HG02885 (cell line): ENCODE data around the gene LEF1.
A peak's percentile ranks its signal among the peaks of the same experiment; 100 is the strongest.

Experiments used
- ATAC-seq: cut with Tn5 transposase; IDR thresholded peaks from one replicate; pipeline ENCODE4 v1.9.1; 2021; ENCODE audit warnings: mild to moderate bottlenecking; ENCODE audit not compliant: unreplicated experiment, poor library complexity

LEF1 gene

GRCh38 chr4:108180513-108180912 is 11.8 kb upstream of the LEF1 start:
- no peak for ATAC-seq

DNA sequence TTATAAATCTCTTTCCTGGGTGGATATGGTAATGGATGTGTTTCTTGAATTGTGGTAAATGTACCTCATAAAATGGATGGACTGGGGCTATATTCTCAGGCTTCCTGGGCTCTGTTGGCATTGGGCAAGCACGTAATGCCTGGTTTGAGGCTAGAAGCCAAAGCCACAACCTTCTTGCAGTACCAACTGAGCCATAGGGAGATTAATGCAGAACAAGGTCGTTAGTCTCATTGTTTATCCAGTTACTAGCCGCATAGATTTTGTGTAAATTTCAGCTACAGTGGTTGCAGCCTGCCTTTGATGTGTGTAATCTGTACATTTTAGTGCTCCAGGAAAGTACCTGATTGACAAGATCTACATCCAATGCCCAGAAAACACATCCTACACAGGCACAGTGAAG is 7.2 kb upstream of the LEF1 start:
- ATAC-seq = no peak

GRCh38 chr4:108174856-108175255 is 6.1 kb upstream of the LEF1 start:
- no peak for ATAC-seq

DNA sequence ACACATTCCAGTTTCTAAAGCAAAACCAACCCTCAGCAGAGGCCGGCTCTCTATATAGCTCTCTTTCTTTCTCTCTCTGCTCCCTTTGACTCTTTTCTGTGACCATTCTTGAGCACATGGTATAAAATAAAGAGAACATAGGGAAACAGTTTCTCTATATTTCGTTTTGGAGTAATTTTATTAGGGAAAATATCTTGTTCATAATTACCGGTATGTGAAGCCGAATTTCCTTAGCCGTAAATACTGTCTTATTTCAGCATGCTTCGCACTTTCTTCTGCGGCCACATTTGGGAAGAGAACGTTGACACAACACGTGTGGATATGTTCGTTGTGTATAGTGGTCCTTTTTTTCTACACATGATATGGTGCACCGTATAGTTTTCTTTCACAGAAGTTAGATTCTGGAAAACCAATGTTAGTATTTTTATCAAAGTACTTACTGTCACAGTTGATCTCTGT is 4.9 kb upstream of the LEF1 start:
- no peak for ATAC-seq

DNA sequence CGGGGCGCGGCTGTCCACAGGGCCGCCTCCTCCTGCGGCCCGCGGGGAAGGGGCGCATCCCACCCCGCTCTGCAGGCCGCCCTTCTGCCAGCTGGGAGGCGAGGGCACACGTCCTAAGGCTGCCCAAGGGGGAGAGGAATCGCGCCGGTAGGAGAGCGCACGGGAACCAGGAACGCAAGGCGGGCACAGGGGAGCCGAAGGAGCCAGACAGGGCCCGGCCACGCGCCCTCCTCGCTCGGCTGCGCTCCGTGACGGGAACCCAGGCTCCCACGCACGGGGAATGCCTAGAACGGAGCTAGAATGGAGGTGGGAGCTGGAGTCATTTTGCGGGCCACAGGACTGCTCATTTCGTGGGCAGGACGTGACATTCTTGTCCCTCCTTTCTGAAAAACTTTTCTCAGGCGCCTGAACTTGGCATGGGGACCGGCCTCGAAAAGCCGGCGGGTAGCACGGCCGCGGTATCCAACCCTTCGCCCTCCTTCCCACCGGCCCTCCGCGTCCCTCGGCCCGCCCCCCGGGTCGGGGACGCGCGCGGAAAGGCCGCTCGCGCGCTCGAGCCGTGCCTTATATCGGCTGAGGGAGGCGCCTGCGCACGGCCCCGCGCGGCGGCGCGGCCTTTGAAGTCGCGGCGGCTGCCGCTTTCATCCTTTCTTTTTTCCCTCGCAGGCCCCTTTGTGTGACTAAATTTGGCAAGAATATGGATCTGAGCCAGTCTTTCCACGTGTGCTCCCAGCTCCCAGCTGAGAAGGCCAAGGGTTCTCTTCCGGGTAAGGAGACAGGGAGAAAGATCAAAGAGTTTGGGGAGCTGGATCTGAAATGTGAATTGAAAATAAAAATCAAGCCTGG is 4.2 kb upstream of the LEF1 start:
- peak; percentile 60 for ATAC-seq

DNA sequence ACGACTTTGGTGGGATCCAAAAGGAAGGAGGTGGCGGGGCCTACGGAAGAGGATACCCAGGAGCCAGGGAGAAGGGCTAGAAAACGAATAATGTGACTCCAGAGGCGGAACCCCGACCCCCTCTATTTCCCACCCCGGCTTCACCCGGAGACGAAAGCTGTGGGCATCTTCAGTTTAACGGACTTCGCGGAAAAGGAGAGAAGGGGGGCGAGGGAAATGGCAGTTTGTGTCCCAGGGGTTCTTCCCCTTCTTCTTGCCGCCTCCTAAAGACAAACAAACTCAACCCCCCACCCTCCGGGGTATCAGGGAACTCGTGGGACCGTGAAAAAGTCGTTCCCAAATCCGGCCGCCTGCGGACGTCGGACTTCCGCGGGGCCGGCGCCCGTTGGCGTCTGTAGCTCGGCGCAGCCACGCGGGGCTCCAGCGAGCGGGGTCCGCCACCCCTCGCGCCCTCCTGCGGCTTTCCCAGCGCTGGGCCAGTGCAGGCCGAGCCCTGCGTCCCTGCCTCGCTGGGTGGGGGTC is 3.6 kb upstream of the LEF1 start:
- peak; percentile 20 for ATAC-seq

DNA sequence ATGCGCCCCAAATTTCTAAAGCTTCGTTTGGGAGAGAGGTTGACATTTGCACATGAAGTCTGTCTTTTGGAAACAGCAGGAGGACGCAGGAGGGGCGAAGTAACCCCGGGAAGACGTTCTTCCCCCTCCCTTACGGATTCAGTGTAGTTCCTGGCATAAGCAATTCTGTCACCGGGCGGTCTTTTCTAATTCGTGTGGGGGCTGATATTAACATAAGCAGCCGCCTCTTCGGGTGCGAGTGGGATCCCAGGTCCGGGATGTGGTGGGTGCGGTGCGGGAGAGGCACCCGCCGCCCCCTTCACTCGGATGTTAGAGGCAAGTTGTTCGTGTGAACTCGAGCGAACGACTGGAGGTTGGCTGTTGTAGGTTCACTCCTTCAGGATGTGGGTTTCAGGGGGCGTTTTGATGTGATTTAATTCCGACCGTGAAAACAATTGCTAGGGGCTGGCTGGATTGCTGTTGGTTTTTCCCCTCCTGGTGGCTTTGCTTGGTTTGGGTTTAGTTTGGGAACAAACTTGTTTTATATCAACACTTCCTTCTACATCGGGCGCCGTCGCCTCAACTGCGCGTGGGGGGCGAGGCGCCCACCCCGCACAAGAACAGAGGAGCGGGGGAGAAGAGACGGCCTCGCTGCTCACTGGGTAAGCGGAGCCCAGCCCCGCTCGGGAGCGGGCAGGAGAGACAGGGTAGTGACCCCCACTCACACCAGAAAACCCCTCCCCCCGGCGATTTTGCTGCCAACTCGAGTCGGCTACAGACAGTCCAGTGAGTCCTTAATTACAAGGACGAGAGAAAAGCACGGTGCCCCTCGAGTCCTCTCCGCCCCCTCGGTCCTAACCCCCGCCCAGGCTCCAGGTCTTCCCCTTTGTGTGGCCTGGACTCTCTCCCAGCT is 2.9 kb upstream of the LEF1 start:
- no peak for ATAC-seq

DNA sequence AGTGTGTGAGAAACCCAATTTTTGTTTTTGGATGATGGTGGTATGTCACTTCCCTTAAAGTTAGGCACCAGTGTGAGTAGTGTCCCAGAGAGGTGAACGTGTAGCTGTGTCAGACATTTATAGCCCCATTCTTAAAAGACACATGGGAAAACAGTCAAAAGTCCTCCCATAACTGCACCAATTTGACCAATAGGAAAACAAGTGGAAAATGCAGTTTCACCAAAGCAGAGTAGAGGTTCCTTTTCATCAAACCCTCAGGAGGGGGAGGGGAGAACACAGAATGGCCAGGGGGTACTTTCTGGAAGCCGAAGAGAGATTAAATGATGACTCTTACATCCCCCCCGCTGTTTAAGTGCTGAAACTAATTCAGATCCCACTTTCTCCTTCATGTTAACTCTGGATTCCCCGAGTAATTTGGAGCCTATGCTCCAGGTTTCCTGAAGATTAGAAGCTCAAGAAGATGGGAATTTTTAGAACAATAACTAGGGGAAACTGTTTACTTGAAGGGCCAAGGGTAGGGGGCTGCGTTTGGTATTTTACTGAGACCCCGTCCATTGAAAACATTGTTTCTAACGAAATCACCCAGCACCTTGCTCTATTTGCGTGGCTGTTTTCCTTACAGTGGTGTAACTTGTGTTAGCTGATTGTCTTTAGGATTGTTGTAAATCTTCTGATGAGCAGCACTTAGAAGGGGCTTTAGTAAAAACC is 2.1 kb upstream of the LEF1 start:
- ATAC-seq = no peak

DNA sequence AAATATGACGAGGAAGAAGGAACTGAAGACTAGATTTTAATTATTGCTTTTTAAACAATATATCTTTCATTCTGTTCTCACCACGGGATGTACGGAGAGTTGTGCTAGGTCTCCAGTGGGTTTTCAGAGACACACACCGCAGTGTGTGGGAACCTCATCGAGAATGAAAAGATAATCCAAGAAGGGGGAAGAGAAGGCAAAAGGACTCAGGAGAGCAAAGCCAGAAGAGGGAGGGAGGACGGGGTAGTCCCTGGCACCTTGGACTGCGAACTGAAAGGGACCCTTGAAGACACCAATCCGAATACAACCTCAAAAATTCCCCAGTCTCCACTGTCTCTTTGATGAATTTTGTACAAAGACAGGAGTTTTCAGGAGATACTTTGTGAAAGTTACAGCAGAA is 932 bp upstream of the LEF1 start:
- ATAC-seq = no peak

DNA sequence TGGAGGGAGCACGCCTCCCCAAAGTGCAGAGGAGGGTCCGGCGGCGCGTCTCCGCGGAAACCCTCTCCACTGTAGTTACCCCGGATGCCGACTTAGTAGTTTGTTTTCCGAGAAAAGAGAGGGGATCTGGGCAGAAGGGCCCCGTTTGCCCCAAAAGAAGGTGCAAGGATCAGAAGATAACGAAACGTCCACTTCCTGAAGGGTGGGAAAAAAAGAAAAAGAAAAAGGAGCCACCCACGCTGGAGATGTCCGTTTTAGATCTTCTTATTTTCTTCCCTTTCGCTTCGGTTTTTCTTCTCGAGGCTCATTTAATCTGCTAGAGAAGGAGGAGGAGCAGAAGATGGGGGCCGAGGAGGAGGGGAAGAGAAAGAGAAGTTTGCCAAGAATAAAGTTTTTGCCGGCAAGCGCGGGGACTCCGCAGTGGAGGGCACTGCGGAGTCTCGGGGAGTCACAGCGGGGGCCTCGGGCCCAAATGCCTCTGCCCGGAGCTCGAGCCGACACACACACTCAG is 517 bp downstream of the LEF1 start:
- no peak for ATAC-seq

DNA sequence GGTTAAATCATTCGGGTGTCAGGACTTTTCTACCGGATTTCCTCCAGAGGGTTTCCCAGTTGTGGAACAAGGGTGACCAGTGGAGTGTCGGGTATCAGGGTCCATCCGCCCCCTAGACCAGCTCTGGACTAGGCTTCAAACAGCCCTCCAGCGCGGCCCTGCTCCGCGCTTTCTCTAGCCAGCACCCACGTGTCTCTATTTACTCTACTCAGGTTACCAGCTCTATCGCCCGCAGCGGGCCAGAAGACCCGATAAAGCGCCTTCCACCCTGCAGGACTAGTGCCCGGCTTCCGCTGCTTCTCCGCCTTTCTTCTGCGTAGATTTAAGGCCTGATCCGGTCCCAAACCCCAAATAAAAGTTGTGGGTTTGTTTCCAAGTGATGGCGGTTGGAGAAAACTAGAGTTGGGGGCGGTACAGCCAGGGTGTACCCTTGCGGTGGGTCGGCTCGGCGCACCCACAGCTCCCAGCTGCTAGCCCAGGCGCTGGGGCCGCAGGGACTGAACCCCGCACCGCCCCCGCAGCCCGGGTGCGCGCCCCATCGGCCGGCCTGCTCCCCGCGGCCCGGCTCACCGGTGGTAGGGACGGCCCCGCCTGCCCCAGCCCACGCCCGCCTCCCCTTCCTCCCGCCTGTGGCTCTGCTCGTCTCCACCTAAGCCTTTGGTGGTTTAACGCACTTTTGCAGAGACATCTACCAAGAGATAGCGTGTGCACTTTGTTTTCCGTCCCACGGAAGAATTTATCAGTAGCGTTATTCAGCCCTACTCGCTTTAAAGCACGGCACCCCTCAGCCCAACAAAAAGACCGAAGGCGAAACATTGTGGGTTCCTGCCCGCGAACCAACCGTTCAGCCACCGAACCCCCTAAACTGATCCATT is 2.1 kb downstream of the LEF1 start:
- peak; percentile 40 for ATAC-seq

- ATAC-seq = no peak
Measured at GRCh38 chr4:108166038-108166437, 2.7 kb downstream of the LEF1 start.

- no peak for ATAC-seq
Measured at GRCh38 chr4:108165586-108165985, 3.1 kb downstream of the LEF1 start.

DNA sequence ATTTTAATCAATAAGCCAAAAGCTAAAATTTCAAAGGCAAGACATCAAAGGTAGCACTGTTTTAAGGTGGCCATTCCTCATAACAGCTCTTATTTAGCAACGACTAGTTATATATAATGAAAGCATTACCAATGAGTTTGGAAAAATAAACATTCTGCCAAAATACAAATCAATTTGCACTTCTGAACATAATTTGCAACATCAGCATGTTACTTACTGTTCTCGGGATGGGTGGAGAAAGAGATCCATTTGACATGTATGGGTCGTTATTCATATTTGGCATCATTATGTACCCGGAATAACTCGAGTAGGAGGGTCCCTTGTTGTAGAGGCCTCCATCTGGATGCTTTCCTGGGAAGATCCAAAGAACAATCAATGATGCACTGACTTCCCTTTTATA is 5.4 kb downstream of the LEF1 start:
- ATAC-seq = no peak

DNA sequence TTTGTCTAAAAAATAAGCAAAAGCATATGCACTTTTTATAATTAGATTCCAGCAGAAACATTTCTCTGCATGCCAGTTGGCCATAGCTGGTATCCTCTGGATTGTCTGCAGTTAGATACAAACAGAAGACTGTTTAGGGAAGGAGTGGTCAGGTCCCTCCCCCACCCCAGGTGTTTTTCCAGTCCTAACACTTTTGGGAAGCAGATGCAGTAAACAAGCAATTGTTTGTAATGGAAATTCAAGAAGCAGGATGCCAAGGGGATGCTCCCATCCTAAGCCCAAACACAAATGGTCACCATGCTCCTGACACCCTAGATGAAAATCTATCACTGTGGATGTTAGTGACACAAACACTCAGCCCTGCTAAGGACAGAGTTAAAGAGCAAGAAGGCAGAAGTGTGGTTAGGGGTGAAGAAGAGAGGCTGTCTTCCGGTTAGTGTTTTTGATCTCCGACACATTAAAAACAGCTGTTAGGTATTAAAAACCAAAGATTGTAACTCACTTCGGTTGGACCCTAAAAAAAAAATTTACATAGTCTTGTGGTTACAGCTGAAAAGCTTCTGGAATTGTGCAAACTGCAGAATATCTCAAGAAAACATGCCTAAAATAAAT is 7.9 kb downstream of the LEF1 start:
- ATAC-seq = no peak

DNA sequence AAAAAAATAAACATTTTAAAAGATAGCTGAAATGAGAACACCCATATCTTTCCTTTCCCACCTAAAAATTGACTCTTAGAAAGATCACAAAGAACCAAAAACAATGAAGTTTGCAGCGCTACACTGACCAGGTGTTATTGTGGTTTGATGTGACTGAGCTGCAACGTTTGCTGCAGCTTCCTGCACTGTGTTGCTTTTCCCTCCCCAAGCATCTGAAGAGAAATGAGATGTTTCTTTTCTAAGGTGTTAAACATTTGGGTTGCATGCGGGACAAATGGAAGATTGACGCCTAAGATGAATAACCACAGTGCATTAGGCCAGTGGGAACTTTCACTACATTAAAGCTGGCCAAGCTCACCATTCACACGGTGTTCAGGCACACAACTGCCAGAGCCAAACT is 8.9 kb downstream of the LEF1 start:
- ATAC-seq = no peak

DNA sequence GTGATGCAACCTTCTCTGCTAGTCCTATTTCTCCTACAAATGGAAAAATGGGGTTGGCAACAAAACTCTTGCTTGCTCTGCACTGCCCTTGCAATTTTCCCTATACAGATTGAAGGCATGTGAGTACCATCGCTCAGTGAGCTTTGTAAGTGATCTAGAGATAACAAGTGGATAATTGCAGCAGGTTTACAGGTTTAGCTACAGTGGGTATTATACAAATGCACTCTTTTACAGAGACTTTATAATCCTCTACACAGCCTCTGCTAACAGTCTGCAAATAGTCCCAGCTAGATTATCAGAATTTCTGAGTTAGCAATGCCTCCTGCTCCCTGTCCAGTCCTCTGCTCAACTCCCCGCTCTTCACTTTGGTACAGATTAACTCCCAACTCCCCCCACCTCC is 11.1 kb downstream of the LEF1 start:
- no peak for ATAC-seq

- no peak for ATAC-seq
Measured at GRCh38 chr4:108156391-108156790, 12.3 kb downstream of the LEF1 start.

DNA sequence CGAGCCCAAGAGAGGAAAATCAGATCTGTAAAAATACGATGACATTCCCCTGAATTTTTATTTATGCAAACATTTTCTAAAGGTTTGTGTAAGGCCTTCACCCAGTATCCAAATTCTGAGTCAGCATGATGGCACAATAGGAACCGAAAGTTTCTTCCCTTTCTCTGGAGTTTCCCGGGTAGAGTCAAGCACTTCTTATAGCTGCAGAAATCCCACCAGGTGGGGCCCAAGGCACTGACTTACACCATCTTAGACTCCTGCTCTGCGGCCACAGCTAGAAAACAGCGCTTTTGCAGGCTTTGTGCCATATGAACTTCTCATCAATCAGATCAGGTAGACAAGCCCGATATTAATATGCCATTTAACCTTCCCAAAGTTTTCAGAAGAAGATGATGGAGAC is 13.4 kb downstream of the LEF1 start:
- ATAC-seq = no peak
